AG04450 (cell line): ENCODE measurements around the gene OGN. TPM values are rescaled to one million over a fixed set of nuclear protein-coding genes. Genes with fewer than 3 reads are reported as not detected.

Source experiments
- CTCF ChIA-PET: fragments of 300-600, 350-600 bp; formaldehyde crosslinking; extraction: SDS; loops from one replicate; lab custom pipeline; 2022; ENCODE audit warnings: antibody characterized with exemption, inconsistent platforms; lab: Charles Lee
- POLR2A ChIA-PET: fragments of 350-600 bp; formaldehyde crosslinking; extraction: SDS; loops from one replicate; lab custom pipeline; 2021; ENCODE audit warnings: antibody characterized with exemption, inconsistent platforms; lab: Yijun Ruan, JAX
- DNase-seq: peaks from one replicate; pipeline ENCODE4 v3.0.0-alpha.2; 2011; ENCODE audit warnings: low read depth, low spot score
- H3K27ac ChIP-seq: one replicate; pipeline ENCODE4 v1.5.1; 2012; ENCODE audit warnings: low read depth, low read length, control low read depth
- H3K27me3 ChIP-seq: one replicate; pipeline ENCODE4 v1.6.0; 2012; ENCODE audit warnings: low read length; ENCODE audit not compliant: control insufficient read depth, insufficient read depth
- H3K4me3 ChIP-seq: 2 replicates; pipeline ENCODE4 v1.5.1; 2011; ENCODE audit warnings: mild to moderate bottlenecking, low read depth, low read length, control low read depth
- H3K9me3 ChIP-seq: 2 replicates; pipeline ENCODE4 v1.5.1; 2012; ENCODE audit warnings: low read length; ENCODE audit not compliant: control insufficient read depth, insufficient read depth
- polyA plus RNA-seq: library from polyadenylated mRNA; depleted of rRNA; stranded (reverse); fragments of >200 nt; gene quantifications from 2 replicates; pipeline ENCODE4 v1.2.3, GENCODE V29; 2011
- TF ChIP-seq, protein P1 (sequence below): IDR thresholded peaks from 2 replicates; pipeline ENCODE4 v1.5.1; 2011; ENCODE audit warnings: low read depth, low read length, control low read depth, inconsistent platforms

The OGN gene
- polyA plus RNA-seq, 1 experiment: 1.3 TPM

DNA sequence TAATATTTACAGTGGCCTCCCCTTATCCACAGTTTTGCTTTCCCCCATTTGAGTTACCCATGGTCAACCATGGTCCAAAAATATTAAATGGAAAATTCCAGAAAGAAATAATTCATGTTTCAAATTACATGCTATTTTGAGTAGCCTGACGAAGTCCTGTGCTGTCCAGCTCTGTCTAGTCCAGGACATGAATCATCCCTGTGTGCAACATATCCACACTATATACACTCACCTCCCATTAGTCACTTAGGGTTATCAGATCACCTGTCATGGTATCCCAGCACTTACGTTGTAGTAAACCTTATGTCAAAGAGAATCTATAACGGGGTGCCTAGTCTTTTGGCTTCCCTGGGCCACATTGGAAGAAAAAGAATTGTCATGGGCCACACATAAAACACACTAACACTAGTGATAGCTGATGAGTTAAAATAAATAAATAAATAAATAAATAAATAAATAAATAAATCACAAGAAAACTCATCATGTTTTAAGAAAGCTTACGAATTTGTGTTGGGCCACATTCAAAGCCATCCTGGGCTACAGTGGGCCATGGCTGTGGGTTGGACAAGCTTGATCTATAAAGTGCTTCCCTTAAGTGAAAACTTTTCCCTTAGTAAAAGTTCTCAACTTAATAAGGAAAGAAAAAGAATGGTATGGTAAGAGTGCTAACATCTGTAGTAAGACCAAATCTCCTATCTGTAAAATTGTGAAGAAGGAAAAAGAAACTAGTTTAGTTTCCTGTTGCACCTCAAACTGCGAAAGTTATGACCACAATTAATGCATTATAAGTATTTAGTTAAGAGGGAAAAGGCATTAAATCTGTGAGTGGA is 35.8 kb upstream of the OGN start:
- TF ChIP-seq, protein P1, sequence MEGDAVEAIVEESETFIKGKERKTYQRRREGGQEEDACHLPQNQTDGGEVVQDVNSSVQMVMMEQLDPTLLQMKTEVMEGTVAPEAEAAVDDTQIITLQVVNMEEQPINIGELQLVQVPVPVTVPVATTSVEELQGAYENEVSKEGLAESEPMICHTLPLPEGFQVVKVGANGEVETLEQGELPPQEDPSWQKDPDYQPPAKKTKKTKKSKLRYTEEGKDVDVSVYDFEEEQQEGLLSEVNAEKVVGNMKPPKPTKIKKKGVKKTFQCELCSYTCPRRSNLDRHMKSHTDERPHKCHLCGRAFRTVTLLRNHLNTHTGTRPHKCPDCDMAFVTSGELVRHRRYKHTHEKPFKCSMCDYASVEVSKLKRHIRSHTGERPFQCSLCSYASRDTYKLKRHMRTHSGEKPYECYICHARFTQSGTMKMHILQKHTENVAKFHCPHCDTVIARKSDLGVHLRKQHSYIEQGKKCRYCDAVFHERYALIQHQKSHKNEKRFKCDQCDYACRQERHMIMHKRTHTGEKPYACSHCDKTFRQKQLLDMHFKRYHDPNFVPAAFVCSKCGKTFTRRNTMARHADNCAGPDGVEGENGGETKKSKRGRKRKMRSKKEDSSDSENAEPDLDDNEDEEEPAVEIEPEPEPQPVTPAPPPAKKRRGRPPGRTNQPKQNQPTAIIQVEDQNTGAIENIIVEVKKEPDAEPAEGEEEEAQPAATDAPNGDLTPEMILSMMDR: no peak
- Histone ChIP-seq H3K27ac (no peak overlapping the region), H3K27me3 (no peaks in the 10 kb centered on the region), H3K9me3 (no peaks in the 10 kb centered on the region), H3K4me3 (no peak overlapping the region)
- CTCF ChIA-PET: interaction anchor here (1.0 to 3.7 kb wide), 6 partner anchors 60 to 308 kb away, joined by 3 to 41 read pairs (median 10); partner anchors contain the start of genes CENPP and NOL8
- no peak for DNase-seq
- POLR2A ChIA-PET: no interaction called here

DNA sequence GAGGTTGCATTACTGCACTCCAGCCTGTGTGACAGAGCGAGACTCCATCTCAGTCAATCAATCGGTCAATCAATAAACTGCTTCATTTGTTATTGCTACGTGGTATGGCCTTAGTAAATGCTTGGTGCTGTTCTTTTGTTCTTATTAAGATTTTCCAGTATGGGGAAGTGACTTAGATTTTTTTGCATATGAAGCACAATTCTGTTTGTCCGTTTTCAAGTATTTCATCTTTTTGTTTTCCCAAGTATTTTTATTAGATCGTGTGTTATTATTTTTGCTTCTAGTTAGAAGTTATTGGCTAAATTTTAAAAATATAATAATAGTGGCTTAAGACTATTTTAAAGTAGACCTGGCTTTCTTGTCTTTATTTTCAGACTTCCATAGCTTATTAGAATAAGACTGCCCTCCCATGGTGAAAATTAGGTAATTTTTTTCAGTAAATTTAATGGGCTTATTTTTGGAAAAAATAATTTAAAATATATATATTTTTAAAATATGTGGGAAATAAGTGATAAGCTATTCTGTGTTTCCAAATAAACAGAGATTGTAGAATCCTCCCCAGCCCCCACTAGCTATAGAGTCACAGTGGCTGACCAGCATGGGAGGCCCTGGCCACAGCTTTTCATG is 34.6 kb upstream of the OGN start:
- POLR2A ChIA-PET: no interaction called here
- Histone ChIP-seq H3K9me3 (no peaks in the 10 kb centered on the region), H3K4me3 (no peak overlapping the region), H3K27ac (no peak overlapping the region), H3K27me3 (no peaks in the 10 kb centered on the region)
- DNase-seq: no peak
- CTCF ChIA-PET: interaction anchor here (0.6 to 3.7 kb wide), 18 partner anchors 10 to 307 kb away, joined by 3 to 41 read pairs (median 4); partner anchors contain the start of genes CENPP and NOL8
- TF ChIP-seq, protein P1: peak; percentile 50

DNA sequence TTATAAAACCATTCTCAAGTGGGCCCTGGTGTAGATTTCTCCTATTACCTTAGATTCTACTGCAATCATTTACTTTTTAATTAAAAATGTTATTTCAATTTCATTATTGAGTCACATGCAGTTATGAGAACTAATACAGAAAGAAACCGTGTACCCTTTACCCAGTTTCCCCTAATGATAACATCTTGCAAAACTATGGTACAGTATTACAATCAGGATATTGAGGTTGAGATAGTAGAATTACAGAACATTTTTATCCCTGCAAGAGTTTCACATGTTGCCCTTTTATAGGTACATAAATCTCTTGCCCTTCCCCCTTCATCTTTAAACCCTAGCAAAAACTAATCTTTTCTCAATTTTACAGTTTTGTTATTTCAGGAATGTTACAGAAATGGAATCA is 30.9 kb upstream of the OGN start:
- H3K27ac ChIP-seq: no peak overlapping the region
- no peaks in the 10 kb centered on the region for H3K27me3 ChIP-seq
- no peak for DNase-seq
- TF ChIP-seq, protein P1: no peak
- ChIA-PET CTCF (no interaction called here), POLR2A (no interaction called here)
- no peaks in the 10 kb centered on the region for H3K9me3 ChIP-seq
- H3K4me3 ChIP-seq: no peak overlapping the region

DNA sequence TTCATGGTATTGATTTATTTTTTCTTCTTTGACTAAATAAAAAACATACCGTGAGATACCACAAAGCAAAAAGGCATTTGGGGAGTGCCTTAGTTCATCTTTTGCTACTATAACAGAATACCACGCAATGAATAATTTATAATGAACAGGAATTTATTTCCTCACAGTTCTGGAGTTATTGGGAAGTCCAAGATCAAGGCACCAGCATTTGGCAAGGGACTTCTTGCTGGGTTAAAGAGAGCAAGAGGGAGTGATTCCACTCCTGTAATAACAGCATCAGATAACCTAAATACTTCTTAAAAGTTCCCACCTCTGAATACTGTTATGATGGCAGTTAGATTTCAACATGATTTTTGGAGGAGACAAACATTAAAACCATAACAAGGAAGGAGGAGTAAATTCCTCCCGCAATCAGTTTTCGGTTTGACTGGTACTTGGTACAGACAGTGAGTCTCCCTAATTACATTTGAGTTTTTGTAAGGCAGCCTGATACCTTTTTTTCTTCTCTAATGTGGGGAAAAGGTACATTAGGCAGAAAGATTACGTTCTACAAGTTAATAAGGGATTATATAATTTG is 28.7 kb upstream of the OGN start:
- H3K27ac ChIP-seq: no peak overlapping the region
- TF ChIP-seq, protein P1: no peak
- ChIA-PET POLR2A (interaction anchor here (0.7 kb wide), 1 partner anchor 11 kb away, joined by 3 read pairs; no protein-coding TSS in a partner anchor), CTCF (no interaction called here)
- H3K4me3 ChIP-seq: no peak overlapping the region
- no peak for DNase-seq
- H3K9me3 ChIP-seq: no peaks in the 10 kb centered on the region
- no peaks in the 10 kb centered on the region for H3K27me3 ChIP-seq

GRCh38 chr9:92432350-92432749 is 28.0 kb upstream of the OGN start:
- DNase-seq: no peak

More at GRCh38 chr9:92432350-92432749, 28.0 kb upstream of the OGN start:
- POLR2A ChIA-PET: no interaction called here
- TF ChIP-seq, protein P1: no peak
- H3K4me3 ChIP-seq: no peak overlapping the region
- H3K27ac ChIP-seq: no peak overlapping the region
- no peaks in the 10 kb centered on the region for H3K9me3 ChIP-seq
- CTCF ChIA-PET: no interaction called here
- H3K27me3 ChIP-seq: no peaks in the 10 kb centered on the region
